Fibroblast of villous mesenchyme (primary cell): ENCODE measurements around the gene SP100. TPM values are rescaled to one million over a fixed set of nuclear protein-coding genes. Genes with fewer than 3 reads are reported as not detected.

ENCODE experiments used
- DNase-seq: peaks from one replicate; pipeline ENCODE4 v3.0.0-alpha.2; 2010; ENCODE audit warnings: low read depth
- H3K4me3 ChIP-seq: 2 replicates; pipeline ENCODE4 v1.5.1; 2011; ENCODE audit warnings: low read depth, mild to moderate bottlenecking, low read length
- total RNA-seq: library from RNA; depleted of rRNA; stranded (reverse); fragments of >200 nt; gene quantifications from 2 replicates; pipeline ENCODE4 v1.2.3, GENCODE V29; 2012
- TF ChIP-seq, protein P1 (sequence below): IDR thresholded peaks from 2 replicates; pipeline ENCODE4 v1.5.1; 2012; ENCODE audit warnings: low read depth, mild to moderate bottlenecking, low read length; ENCODE audit not compliant: insufficient read depth

Gene SP100
- total RNA-seq, 1 donor = 119 TPM

DNA sequence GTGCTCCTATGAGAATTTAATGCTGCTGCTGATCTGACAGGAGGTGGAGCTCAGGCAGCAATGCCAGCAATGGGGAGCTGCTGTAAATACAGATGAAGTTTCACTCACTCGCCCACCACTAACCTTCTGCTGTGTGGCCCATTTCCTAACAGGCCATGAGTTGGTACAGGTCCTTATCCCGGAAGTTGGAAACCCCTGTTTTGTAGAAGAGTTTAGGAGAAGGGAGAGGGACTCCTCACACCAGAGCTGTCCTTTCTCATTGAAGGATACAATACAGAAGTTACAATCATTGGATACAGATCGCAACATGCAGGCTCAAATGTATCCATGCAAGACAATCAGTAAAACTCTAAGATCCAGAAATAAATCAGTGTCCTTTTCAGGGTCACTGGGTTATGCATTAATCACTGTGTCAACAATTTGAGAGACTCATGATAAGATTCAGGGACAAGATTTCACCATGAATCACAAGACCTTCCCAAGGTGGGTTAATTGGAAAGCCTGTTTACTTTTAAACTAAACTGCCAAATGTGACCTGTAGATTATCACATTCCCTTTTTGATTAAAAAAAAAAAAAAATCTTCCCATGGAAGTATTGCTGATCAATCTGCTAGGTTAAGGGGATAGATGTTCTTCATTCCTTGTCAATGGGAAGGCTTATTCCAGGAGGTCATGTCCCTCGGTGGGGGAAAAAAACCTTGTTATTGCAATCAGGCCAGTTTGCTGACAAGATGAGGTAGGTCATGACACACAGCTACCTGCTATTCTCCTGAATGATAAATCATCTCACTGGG, 97.2 kb downstream of the SP100 start:
- no peak for DNase-seq
- TF ChIP-seq, protein P1, sequence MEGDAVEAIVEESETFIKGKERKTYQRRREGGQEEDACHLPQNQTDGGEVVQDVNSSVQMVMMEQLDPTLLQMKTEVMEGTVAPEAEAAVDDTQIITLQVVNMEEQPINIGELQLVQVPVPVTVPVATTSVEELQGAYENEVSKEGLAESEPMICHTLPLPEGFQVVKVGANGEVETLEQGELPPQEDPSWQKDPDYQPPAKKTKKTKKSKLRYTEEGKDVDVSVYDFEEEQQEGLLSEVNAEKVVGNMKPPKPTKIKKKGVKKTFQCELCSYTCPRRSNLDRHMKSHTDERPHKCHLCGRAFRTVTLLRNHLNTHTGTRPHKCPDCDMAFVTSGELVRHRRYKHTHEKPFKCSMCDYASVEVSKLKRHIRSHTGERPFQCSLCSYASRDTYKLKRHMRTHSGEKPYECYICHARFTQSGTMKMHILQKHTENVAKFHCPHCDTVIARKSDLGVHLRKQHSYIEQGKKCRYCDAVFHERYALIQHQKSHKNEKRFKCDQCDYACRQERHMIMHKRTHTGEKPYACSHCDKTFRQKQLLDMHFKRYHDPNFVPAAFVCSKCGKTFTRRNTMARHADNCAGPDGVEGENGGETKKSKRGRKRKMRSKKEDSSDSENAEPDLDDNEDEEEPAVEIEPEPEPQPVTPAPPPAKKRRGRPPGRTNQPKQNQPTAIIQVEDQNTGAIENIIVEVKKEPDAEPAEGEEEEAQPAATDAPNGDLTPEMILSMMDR = no peak
- no peak overlapping the region for H3K4me3 ChIP-seq

DNA sequence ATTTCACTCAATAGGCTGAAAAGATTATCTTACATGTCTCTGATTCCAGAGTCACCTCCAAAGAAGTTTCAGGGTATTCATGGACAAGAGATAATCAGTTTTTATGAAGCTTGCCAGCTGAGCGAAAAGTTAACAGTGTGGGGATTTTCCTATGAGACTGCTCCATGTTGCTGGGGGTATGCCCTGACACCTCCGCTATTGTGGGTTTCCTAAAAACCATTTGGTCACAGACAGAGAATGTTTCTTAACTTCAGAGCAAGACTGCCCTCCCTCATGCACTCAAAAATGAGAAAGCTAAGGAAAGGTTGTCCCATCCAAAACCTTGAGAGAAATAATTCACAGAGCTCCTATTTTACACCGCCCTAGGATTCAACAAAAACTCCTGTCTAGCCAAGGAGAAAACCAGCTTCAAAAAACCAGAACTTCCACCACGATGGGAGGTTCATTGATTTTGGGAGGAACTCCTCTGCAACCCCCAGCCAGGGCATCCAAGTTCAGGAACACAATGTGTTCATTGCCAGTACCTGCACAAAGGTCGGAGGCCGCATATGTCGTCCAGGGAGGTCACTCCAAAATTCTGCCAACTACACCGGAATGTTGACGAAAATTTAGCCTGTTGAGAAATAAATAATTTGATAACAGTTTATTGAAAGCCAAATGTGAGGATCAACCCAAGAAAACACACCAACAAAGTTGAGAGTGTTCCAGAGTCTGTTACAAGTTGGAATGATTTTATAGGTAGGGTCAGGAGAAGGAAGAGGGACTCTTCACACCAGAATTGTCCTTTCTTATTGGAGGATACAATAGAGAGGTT, 104.3 kb downstream of the SP100 start:
- H3K4me3 ChIP-seq = no peak overlapping the region
- TF ChIP-seq, protein P1 = no peak
- no peak for DNase-seq

- no peak overlapping the region for H3K4me3 ChIP-seq
- peak; percentile 79 for DNase-seq
- TF ChIP-seq, protein P1 = no peak
Measured at GRCh38 chr2:230520875-230521155, 104.8 kb downstream of the SP100 start.

DNA sequence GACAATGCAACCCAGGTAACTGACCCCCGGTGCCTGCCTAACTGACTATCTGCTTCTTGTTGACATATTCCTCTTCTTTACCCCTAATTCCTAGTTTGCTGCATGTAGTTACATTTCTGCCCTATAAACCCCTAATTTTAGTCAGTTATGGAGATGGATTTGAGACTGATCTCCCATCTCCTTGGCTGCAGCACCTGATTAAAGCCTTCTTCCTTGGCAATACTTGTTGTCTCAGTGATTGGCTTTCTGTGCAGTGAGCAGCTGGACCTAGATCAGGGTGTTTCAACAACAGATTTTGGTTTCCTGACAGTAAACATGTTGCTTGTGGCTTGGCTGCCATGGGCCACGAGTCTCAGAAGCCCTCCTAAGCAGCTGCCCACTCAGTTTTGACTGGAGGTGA, 105.4 kb downstream of the SP100 start:
- TF ChIP-seq, protein P1 = no peak
- DNase-seq = no peak
- H3K4me3 ChIP-seq = no peak overlapping the region

GRCh38 chr2:230525682-230526081, 109.7 kb downstream of the SP100 start:
- DNase-seq = no peak
- TF ChIP-seq, protein P1 = no peak
- H3K4me3 ChIP-seq = no peak overlapping the region

- no peak for DNase-seq
- no peak overlapping the region for H3K4me3 ChIP-seq
- TF ChIP-seq, protein P1 = no peak
Measured at GRCh38 chr2:230537531-230537976, 121.6 kb downstream of the SP100 start.
